HG02852 (cell line): Measurements from ENCODE around the gene RECQL.

Experiments used
- ATAC-seq: cut with Tn5 transposase; IDR thresholded peaks from one replicate; pipeline ENCODE4 v1.9.1; 2021; ENCODE audit warnings: mild to moderate bottlenecking, moderate library complexity; ENCODE audit not compliant: unreplicated experiment

RECQL gene, protein sequence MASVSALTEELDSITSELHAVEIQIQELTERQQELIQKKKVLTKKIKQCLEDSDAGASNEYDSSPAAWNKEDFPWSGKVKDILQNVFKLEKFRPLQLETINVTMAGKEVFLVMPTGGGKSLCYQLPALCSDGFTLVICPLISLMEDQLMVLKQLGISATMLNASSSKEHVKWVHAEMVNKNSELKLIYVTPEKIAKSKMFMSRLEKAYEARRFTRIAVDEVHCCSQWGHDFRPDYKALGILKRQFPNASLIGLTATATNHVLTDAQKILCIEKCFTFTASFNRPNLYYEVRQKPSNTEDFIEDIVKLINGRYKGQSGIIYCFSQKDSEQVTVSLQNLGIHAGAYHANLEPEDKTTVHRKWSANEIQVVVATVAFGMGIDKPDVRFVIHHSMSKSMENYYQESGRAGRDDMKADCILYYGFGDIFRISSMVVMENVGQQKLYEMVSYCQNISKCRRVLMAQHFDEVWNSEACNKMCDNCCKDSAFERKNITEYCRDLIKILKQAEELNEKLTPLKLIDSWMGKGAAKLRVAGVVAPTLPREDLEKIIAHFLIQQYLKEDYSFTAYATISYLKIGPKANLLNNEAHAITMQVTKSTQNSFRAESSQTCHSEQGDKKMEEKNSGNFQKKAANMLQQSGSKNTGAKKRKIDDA

DNA sequence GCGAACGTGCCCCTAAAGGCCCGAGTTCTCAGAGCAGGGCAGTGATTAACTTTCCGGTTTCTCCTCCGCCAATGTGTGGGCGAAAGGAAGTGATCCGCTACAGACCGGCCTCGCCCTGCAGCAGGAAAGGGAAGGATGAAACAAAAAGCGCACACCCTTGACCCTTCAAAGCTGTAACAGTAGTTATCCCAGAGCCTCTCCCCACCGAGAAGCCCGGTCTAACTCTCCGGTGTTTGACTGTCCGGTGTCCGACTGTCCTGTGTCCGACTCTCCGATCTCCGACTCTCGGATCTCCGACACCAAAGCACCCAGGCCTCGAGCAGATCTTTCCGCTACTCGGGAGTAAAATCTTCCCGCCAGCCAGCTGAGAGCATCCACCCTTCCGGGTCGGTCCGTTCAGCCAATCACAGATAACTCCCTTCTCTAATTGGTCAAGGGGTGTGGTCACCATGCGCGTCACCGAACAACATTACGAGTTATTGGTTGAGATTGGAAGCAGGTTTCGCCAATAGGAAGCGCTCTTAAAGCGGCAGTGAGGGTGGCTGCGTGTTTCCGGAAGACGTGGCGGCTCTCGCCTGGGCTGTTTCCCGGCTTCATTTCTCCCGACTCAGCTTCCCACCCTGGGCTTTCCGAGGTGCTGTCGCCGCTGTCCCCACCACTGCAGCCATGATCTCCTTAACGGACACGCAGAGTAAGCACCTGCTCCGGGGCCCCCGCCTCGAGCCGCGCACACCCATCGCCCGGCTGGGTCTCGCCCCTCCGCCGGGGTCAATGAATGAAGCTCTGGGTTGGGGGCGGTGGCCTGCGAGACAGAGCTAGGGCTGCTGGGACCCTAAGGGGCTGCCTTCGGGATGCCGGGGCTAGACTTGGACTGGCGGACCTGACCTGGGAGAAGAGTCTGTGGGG, at the start of gene RECQL, which contains the start of gene GOLT1B:
RECQL (minus strand) TSS at position 378 of the 906 bp plus-strand sequence. CDS start 2,065 bp downstream, outside the sequence.
GOLT1B (plus strand) TSS at position 532 of the 906 bp plus-strand sequence; CDS start at position 667, 135 bp downstream.
- peak; percentile 98 for ATAC-seq

DNA sequence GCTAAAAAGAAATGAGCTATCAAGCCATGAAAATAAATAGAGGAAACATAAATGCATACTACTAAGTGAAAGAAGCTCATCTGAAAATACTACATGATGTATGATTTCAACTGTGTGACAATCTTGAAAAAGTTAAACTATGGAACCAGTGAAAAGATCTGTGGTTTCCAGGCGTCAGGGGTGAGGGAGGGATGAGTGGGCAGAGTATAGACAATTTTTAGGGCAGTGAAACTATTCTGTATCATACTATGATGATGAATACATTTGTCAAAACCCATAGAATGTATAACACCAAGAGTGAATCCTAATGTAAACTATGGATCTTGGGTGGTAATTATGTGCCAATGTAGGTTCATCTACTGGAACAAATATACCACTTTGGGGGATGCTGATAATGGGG, 46.0 kb upstream of the RECQL start:
- no peak for ATAC-seq

DNA sequence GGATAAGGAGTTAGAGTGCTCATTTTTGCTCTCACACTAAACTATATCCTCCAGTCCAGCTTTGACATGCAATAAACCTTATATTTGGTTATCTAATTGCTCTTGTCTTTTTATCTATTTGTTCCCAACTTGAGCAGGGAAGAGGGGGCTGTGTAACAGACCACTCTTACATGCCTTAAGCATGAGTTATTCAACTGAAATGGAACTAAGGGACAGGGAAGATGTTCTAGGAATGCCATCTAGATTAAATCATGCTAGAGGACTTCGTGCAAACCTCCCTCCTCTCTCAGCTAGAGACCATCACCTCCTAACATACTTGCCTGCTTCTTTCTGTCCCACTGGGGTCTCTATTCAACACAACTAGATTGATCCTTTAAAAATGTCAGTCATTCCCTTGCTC, 45.3 kb upstream of the RECQL start:
- ATAC-seq: no peak

DNA sequence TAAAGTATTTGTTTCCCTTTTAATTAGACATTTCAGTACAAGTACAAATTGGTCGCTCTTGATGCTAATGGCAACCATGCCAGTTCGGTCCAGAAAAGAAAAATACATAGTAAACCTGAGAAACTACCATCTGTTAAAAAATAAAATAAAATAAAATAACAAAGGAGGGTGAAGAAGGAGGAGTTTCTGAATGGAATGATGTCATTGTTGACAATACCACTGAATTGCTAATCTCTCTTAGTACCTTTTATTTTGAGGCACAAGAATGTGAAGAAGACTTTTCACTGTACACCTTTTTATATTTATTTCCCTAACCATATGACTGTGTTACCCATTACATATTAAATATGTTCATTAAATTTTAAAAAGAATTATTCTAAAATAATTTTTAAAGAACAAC, 44.1 kb upstream of the RECQL start:
- no peak for ATAC-seq

DNA sequence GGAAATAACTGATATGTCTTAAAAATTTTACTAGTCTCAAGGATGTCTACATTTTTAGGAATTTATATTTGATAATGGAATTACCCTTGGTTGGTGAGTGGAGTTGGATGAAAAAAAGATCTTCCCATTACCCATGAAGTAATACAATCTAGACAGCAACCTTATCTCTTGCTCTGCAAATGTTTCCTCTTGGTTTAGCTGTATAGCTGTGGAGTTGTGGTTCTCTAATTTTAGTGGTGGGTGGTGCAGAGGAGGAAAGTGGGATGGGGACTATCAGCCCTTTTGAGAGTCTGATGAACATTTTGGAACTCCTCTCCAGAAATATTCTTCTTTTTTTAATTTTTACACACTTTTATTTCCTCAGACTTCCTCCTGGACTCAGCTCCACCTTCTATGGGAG, 41.7 kb upstream of the RECQL start:
- ATAC-seq: no peak

DNA sequence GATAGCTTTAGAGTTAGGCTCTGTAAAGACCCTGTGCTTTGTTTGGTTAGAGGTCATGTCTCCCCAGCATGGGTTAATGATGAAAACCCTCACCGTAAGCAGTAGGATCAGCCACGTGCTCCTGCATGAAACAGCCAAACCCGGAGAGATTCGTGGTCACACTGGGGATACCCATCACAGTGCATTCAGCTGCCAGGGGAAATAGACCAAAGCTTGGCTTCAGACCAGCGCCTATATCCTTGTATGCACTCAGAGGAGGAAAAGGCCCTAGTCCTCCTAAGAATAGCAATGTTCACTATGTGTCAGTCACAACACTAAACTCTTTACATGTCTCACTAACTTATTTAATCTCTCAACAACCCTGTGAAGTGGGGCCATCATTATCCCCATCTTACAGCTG, 41.0 kb upstream of the RECQL start:
- no peak for ATAC-seq

DNA sequence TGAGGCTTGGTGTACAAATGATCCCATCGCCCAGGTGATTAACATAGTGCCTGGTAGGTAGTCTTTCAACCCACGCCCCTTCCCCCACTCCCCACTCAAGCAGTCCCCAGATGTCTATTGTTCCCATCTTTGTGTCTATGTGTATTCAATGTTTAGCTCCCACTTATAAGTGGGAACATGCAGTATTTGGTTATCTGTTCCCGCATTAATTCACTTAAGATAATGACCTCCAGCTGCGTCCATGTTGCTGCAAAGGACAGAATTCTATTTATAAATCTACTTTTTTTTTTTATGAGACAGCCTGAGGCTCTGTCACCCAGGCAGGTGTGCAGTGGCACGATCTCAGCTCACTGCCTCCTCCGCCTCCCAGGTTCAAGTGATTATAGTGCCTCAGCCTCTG, 40.3 kb upstream of the RECQL start:
- no peak for ATAC-seq

DNA sequence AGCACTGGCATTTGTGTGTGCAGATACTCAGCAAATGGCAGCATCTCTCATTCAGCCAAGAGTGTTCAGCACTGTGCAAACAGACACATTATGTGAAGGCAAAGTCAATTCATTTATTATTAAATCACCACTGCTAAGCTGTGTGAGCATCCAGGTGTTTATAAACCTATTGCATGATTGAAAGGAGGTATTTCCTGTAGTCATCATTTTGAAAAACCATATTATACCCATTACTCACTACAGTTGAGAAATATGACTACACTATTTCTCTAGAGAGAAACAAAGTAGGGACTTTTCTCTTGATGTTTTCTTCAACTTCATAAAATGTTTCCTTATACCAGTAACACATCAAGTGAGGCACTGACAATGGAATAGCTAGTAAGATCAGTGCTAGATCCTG, 38.4 kb upstream of the RECQL start:
- ATAC-seq: peak; percentile 47

DNA sequence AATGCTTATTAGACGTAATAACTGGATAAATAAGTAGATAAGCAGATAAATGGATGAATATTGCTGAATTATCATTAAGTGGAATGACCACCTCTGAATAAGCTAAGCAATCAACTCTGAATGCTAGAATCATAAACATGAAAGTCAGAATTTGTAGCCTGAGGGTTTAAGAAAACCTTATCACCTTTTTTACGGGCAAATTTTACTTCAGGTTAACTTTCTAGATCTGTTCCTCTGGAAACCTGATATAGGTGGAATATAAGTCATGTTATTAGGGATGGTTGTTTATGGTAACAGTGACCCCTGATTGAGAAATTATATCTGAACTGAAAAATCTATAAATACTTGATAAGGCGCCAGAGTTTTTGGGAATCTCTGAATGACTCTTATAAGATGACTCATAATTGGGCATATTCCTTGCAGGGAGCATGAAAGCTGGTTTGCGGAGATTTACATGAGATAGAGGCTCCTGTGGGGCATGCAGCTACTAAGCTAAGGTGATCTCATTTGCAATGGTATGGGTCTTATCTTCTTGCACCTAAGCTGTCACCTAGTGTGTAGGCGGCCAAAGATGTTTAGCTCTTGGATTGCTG, 36.7 kb upstream of the RECQL start:
- ATAC-seq: no peak

DNA sequence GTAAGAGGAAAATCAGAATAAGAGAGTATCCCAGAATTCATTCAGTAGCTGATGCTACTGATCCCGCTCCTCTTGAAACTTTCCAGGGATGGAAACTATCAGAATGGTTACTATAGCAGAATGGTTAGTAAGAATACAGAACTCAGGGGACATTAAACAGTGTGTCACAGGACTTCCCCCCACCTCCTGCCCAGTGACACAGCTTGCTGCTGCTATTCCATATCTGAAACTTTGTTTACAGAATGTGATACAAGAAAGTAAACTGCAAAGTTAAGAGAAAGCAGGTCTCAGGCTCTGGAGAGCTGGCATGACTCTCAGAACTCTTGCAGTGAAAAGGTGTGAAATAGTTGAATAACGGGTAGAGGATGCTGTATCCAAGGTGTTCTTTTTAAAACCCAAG, 28.0 kb upstream of the RECQL start:
- no peak for ATAC-seq

DNA sequence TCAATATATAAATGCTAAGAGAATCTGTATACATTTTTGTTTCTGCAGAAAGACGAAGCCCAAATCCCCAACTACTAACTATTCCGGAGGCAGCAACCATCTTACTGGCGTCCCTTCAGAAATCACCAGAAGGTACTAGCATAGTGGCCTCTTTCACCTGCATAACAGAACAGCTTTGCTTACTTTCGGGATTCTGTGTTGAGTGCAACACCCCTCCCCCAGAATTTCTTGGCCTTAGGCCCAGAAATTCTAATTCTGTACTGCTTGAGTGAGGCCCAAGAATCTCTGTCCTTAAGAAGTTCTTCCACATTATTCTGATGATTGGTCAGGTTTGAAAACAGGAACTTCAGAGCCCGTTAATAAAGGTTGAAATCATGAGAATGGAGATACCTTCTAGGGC, 27.5 kb upstream of the RECQL start:
- ATAC-seq: no peak

DNA sequence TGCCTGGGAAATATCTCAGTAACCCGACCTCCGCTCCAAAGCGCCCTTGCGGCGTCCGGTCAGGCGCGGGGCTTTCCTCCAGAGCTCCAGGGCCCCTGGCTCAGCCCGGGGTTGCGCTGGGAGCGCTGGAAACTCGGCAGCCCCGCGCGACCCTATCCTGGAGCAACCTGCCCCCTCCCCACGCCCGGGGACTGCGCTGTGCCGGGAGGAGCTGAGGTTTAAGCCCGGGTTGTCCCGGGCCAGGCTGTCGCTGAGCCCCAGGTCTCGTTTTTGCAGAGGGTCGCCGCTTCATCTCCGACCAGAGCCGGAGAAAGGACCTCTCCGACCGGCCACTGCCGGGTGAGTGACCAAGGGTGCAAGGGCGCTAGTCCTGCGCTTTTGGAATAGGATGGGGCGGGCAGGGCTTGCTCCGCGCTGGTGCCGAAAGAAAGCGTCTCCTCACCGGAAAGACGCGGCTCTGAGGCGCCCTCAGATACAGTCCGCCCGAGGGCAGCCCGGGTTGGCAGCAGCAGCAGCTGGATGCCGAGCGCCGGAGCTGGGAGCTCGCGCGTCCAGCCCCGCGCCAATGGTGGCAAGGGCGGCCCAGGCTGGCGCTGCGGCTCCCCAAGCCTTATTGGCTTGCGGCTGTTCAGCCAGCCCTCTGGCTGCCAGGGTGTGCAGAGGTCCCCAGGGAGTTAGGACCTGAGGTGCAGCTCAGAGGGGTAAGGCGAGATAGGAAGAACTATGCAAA, 26.2 kb upstream of the RECQL start:
- peak; percentile 91 for ATAC-seq

DNA sequence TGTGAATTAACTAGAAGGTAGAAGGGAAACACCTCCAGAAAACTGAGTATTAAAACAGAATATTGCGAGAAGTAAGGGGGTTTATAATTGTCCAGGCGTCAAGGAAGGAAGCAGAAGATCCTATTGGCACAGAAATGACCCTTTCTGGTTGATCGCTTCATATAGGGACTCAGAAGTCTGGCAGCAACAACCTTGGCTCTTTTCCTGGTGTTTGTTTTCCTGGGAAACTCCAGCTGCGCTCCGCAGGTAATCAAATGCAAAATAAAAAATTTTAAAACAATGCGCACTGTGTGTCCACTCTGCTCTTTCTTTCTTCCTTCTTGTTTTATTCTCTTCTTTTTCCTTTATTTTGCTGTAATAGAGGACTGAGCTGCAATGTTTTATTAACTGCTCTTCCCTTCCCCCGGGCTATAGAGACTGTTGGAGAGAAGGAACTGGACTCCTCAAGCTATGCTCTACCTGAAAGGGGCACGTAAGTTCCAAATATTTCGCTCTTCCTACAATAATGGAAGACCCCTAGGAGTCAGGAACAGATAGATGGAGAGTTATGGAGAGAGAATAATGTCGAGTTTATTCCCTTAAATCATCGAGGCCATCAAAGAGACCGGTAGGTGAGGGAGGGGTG, 25.4 kb upstream of the RECQL start:
- no peak for ATAC-seq

DNA sequence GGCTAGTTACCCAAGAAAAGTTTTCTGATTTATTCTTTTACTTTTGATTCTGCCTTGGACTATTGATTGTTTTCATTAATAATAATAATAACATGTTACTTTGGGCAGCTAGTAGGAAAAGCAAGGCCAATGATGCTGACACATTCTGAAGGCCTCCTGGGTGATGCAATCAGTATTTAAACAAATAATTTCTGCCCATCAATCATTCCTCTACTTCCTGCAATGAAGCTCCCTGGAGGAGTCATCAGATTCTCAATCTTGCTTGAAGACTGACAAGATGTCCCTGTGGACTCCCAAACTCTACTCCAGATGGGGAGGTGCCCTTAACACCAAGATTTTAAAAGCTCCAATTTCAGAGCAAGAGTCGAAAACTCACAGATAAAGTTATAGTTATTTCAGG, 24.6 kb upstream of the RECQL start, which contains the start of gene SPX:
SPX (plus strand) TSS at position 244 of the 400 bp plus-strand sequence. CDS start 177 bp downstream, outside the sequence.
- ATAC-seq: no peak

DNA sequence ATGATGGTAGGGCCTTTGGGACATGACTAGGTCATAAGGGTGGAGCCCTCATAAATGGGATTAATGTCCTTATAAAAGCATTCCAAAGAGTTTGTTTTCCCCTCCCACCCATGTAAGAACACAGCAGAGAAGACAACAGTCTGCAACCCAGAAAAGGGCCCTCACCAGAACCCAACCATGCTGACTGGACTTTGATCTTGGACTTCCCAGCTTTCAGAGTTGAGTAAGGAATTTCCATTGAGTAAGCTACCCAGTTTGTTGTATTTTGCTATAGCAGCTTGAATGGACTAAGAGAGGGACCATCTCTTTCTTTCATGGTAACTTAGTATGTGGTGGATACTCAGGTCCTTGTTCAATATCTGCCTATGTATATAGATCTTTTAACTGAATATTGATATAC, 21.7 kb upstream of the RECQL start:
- no peak for ATAC-seq

DNA sequence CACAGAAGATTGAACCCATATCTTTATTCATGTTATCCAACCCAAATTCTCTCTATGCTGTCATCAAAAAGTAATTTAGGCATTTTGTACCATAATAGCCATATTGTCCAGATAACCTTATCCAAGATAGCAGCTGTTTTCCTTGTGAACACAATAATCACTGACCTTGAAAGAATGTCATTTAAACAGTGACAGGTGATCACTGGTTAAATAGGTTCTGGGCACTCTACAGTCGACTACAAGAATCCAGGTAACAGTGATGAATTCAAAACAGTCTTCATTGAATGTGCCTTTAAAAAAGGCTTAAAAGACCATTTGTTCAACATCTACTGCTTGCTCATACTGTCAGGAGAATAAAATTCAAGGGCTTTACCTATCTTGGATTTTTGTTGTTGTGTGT, 20.1 kb upstream of the RECQL start:
- ATAC-seq: no peak

DNA sequence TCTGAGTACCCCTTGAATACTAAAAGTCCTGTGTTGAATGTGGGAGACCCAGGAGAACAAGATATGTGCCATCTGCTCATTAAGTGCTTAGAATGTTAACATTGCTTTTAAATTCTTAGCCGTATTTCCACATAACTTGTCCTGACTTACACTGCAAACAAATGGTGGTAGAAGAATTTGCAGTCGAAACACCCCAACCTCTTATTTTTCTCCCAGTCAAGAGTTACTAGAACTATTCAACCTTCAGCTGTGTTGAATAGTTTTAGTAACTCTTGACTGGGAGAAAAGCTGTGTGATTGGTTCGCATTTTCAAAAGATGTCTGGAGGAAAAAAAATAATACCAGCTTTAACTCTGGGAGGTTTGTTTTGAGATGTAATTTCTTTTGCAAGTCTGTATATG, 17.0 kb upstream of the RECQL start:
- ATAC-seq: no peak

DNA sequence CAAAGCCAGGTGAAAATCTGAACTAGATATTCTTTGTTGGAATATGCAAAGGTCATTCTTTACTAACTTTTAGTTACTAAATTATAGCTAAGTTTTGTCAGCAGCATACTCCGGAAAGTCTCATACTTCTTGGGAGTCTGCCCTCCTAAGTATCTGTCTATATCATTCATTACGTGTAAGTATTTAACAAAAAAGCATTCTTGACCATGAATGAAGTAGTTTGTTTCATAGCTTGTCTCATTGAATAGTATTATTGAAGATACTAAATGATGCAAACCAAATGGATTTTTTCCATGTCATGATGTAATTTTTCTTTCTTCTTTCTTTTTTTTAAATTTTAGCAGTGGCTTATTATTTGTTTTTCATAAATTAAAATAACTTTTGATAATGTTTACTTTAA, 14.8 kb upstream of the RECQL start:
- ATAC-seq: no peak

DNA sequence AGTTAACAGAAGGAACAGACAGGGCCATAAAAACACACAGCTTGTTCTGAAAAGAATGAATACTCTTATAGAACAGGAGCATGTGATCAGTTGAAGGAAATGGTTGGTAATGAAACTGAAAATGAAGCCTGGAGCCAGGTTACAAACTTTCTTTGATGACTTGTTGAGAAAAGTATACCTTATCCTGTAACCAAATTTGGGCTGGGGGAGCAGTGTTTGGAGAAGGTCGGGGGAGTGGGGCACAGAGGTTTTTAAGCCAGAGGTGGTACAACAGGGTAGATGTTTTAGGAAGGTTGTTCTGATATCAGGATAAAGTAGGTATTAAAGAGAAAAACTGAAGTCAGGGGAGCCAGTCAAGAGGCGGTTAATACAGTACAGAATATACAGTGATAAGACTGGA, 8.3 kb upstream of the RECQL start:
- peak; percentile 89 for ATAC-seq

DNA sequence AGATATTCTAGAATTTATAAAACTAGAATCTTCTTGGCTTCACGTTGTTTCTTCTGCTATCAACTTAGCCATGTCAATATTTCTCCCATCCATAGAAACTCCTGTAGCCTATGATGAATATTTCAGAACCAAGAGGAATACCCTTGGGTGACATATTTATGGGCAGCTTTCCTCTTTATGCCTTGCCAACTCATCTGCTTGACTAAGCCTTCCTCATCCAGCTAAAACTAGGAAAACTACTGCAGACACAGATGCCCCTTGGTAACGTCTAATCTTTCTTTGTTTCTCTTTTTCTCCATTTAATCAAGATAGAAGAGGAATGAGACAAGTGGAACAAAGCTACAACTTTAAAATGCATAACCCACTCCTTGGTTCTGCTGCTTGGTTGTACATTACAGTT, 6.4 kb upstream of the RECQL start:
- ATAC-seq: no peak
